ENCODE data around the gene MAP3K9.

The MAP3K9 gene

DNA sequence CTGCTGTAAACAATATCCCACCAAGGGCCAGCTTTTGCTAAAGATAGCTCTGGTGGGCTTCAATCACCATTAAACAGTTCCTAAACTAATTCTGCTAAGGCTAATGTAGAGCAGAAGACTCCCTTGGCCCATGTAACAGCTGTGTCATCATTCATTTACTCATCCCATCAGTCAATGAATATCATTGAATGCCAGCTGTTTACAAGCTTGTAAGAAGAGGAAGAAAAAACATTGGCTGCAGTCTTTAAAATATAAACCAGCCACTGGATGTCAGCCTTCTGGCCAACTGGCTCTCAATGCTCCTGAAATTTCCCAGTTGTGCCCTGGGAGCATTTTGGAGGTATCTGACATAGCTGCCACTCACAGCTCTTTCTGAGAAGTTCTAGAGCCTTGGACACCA lies 18.0 kb upstream of the MAP3K9 start:
- H3F3A ChIP-seq (ENCODE audit: insufficient read depth): no peaks in the 10 kb centered on the region; the same call in 1 of the 2 replicates
- H4K20me1 ChIP-seq (ENCODE audit: low read depth, low read length): no peaks in the 10 kb centered on the region
- no peaks in the 10 kb centered on the region for H3K9me3 ChIP-seq (ENCODE audit: insufficient read depth, low read length)
- H3K4me3 ChIP-seq (ENCODE audit: insufficient read depth, low read length, poor library complexity, severe bottlenecking): no peak overlapping the region
- no peak overlapping the region for H3K9ac ChIP-seq (ENCODE audit: low read length)
- no peak overlapping the region for H3K27ac ChIP-seq (ENCODE audit: low read depth, low read length)
- no peaks in the 10 kb centered on the region for H3K27me3 ChIP-seq (ENCODE audit: low read length)
- no peaks in the 10 kb centered on the region for H3K9me2 ChIP-seq (replicated peaks; ENCODE audit: insufficient read depth, low read length)
- no peak overlapping the region for H3K4me2 ChIP-seq (ENCODE audit: low read depth, low read length, poor library complexity, severe bottlenecking)
- H2AFZ ChIP-seq (ENCODE audit: low read depth, low read length, severe bottlenecking): no peak overlapping the region
- no peaks in the 10 kb centered on the region for H3K36me3 ChIP-seq (ENCODE audit: low read length)
- no peaks in the 10 kb centered on the region for H3K79me2 ChIP-seq (ENCODE audit: insufficient read depth, low read length)
- TF ChIP-seq, protein P1, sequence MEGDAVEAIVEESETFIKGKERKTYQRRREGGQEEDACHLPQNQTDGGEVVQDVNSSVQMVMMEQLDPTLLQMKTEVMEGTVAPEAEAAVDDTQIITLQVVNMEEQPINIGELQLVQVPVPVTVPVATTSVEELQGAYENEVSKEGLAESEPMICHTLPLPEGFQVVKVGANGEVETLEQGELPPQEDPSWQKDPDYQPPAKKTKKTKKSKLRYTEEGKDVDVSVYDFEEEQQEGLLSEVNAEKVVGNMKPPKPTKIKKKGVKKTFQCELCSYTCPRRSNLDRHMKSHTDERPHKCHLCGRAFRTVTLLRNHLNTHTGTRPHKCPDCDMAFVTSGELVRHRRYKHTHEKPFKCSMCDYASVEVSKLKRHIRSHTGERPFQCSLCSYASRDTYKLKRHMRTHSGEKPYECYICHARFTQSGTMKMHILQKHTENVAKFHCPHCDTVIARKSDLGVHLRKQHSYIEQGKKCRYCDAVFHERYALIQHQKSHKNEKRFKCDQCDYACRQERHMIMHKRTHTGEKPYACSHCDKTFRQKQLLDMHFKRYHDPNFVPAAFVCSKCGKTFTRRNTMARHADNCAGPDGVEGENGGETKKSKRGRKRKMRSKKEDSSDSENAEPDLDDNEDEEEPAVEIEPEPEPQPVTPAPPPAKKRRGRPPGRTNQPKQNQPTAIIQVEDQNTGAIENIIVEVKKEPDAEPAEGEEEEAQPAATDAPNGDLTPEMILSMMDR (IDR thresholded peaks at IDR 0.05; ENCODE audit: insufficient read depth, low read length, poor library complexity, severe bottlenecking): no peak
- TF ChIP-seq EZH2phosphoT487 (conservative IDR thresholded peaks at IDR 0.05; ENCODE audit: low read length): no peak

DNA sequence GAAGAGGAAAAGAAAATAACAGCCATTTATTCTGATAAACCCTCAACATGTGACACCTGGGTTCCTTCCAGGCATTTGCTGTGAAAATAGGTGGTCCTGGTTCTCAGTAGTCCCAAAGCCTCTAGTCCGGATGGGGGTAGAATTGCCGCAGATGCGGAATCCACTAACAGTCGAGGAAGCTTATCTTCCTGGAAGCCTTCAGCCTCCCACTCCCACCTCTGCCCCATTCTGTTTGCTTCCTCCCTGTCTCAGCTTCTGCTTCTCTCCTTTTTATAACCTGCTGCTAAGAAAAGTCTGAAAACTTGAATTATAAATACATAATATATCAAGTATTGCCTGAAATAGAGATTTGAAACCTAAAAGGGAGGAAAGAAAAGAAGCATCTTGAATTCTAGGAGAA lies 14.0 kb upstream of the MAP3K9 start:
- Histone ChIP-seq H3K79me2 (ENCODE audit: insufficient read depth, low read length) (no peaks in the 10 kb centered on the region), H3K4me3 (ENCODE audit: insufficient read depth, low read length, poor library complexity, severe bottlenecking) (no peak overlapping the region), H3K27me3 (ENCODE audit: low read length) (no peaks in the 10 kb centered on the region), H3K9me2 (replicated peaks; ENCODE audit: insufficient read depth, low read length) (no peaks in the 10 kb centered on the region), H3K9ac (ENCODE audit: low read length) (0 out of 2 replicates have a peak overlapping the region, but pooled peaks have one; percentile 64), H3K27ac (ENCODE audit: low read depth, low read length) (no peak overlapping the region), H3K9me3 (ENCODE audit: insufficient read depth, low read length) (no peaks in the 10 kb centered on the region), H4K20me1 (ENCODE audit: low read depth, low read length) (no peaks in the 10 kb centered on the region), H3K4me2 (ENCODE audit: low read depth, low read length, poor library complexity, severe bottlenecking) (peak overlapping the region; percentile 76), H3F3A (ENCODE audit: insufficient read depth) (no peaks in the 10 kb centered on the region; the same call in 1 of the 2 replicates), H3K36me3 (ENCODE audit: low read length) (no peaks in the 10 kb centered on the region), H2AFZ (ENCODE audit: low read depth, low read length, severe bottlenecking) (no peak overlapping the region)
- TF ChIP-seq EZH2phosphoT487 (conservative IDR thresholded peaks at IDR 0.05; ENCODE audit: low read length): no peak

DNA sequence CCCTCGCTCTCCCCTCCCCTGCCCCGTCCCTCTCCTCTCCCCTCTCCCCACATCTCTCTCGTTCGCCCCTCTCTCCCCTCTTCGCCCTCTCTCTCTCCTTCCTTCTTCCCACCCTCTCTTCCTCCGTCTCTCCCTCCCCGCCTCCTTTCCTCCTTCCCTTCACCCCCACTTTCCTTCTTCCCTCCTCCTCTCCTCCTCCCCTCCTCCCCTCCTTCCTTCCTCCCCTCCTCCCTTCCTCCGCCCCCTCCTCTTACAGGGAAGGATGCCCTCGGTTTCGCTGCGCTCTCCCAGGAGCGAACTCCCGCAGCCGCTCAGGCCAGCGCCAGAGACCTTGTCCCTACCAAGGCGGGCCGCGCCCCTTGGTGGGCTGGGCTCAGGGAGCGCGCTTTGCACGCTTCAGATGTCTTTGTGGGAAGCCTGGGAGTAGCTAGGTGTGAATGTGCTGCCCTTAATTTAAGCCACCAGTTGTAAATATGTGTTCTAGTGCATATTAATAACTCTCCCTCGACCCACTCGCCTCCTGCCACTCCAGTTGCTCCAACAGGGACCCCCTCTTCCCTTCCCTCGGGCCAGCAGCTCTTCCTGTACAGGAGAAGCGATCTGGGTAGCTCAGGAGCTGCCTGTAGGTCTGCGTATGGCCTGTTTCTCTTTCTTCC lies 13.3 kb upstream of the MAP3K9 start:
- Histone ChIP-seq H3K9ac (ENCODE audit: low read length) (peak overlapping the region; percentile 64), H3K4me2 (ENCODE audit: low read depth, low read length, poor library complexity, severe bottlenecking) (peak overlapping the region; percentile 76), H3K79me2 (ENCODE audit: insufficient read depth, low read length) (no peaks in the 10 kb centered on the region), H3K27me3 (ENCODE audit: low read length) (no peaks in the 10 kb centered on the region), H3K36me3 (ENCODE audit: low read length) (no peaks in the 10 kb centered on the region), H3K9me3 (ENCODE audit: insufficient read depth, low read length) (no peaks in the 10 kb centered on the region), H3K27ac (ENCODE audit: low read depth, low read length) (no peak overlapping the region), H3K9me2 (replicated peaks; ENCODE audit: insufficient read depth, low read length) (no peaks in the 10 kb centered on the region), H2AFZ (ENCODE audit: low read depth, low read length, severe bottlenecking) (peak overlapping the region; percentile 94), H3K4me3 (ENCODE audit: insufficient read depth, low read length, poor library complexity, severe bottlenecking) (peak overlapping the region; percentile 80), H3F3A (ENCODE audit: insufficient read depth) (no peaks in the 10 kb centered on the region; the same call in 1 of the 2 replicates), H4K20me1 (ENCODE audit: low read depth, low read length) (no peaks in the 10 kb centered on the region)
- TF ChIP-seq, protein P1 (IDR thresholded peaks at IDR 0.05; ENCODE audit: insufficient read depth, low read length, poor library complexity, severe bottlenecking): no peak
- no peak for TF ChIP-seq EZH2phosphoT487 (conservative IDR thresholded peaks at IDR 0.05; ENCODE audit: low read length)
